Hematopoietic multipotent progenitor cell (in vitro differentiated cells): ENCODE measurements around the gene PRSS21. TPM values are rescaled to one million over a fixed set of nuclear protein-coding genes. Genes with fewer than 3 reads are reported as not detected.

ENCODE experiments used
- DNase-seq, 3 donors: peaks; one replicate each; pipeline ENCODE4 v3.0.0-alpha.2; 2011 to 2015; ENCODE audit warnings: low read depth in 2 of 3, low spot score in 2 of 3
- total RNA-seq: library from RNA; depleted of rRNA; stranded (reverse); fragments of >200 nt; gene quantifications from one replicate; pipeline ENCODE4 v1.2.3, GENCODE V29; 2012

The PRSS21 gene
- total RNA-seq, 1 donor, result 27.2 TPM

GRCh38 chr16:2803545-2804195, 13.4 kb upstream of the PRSS21 start:
- no peak for DNase-seq

- no peak for DNase-seq
These were observed 12.3 kb upstream of the PRSS21 start for GRCh38 chr16:2804728-2805127.

- no peak for DNase-seq
These were observed 10.8 kb upstream of the PRSS21 start for GRCh38 chr16:2806286-2806685.

GRCh38 chr16:2808181-2808580, 8.9 kb upstream of the PRSS21 start:
- DNase-seq, result no peak

GRCh38 chr16:2809149-2809760, 7.8 kb upstream of the PRSS21 start:
- no peak for DNase-seq

- no peak for DNase-seq
These were observed 6.4 kb upstream of the PRSS21 start for GRCh38 chr16:2810651-2811050.

GRCh38 chr16:2811703-2812471, 5.2 kb upstream of the PRSS21 start:
- DNase-seq, result no peak

- no peak for DNase-seq
These were observed 3.2 kb upstream of the PRSS21 start for GRCh38 chr16:2813771-2814221.

- DNase-seq, result no peak
These were observed 2.3 kb upstream of the PRSS21 start for GRCh38 chr16:2814551-2815298.

- no peak for DNase-seq
These were observed 1.7 kb upstream of the PRSS21 start for GRCh38 chr16:2815299-2815771.

GRCh38 chr16:2817340-2818271, 569 bp downstream of the PRSS21 start:
- no peak for DNase-seq

- no peak for DNase-seq
These were observed 1.3 kb downstream of the PRSS21 start for GRCh38 chr16:2818272-2818876.

- no peak for DNase-seq
These were observed 2.3 kb downstream of the PRSS21 start for GRCh38 chr16:2819179-2819938.

- DNase-seq, result no peak
These were observed 3.1 kb downstream of the PRSS21 start for GRCh38 chr16:2819939-2820835.

- no peak for DNase-seq
These were observed 3.9 kb downstream of the PRSS21 start for GRCh38 chr16:2820836-2821486.

GRCh38 chr16:2821487-2822157, 4.6 kb downstream of the PRSS21 start:
- DNase-seq, result no peak

GRCh38 chr16:2822158-2822495, 5.1 kb downstream of the PRSS21 start:
- DNase-seq, result no peak
